ENCODE results near the gene TRABD2B. TPM values are rescaled to one million over a fixed set of nuclear protein-coding genes. Genes with fewer than 3 reads are reported as not detected.

TRABD2B gene
- total RNA-seq, 1 experiment from 2014 or later: not detected

DNA sequence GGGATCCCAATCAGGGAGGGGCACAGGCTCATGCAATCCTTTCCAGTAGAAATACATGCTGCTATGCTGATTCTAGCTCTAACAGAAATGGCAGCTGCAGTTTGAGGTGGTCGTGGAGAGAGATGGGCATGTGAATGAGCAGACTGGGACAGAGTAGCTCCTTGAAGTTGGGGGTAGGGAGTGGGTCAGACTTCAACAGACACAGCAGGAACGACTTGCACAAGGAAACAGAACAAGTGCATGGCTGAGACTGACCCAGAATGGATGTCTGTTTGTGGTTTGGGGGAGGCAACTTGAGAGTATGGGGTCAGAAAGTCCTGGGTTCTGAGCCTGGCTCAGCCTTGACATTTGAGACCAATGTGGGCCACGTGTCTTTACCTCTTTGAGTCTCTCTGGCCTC lies 25.1 kb upstream of the TRABD2B start:
- Histone ChIP-seq H3K27ac (ENCODE audit: low read depth, low read length, poor library complexity, severe bottlenecking) (no peak overlapping the region), H3K4me3 (ENCODE audit: low read depth, low read length, poor library complexity, severe bottlenecking) (no peak overlapping the region), H3K4me1 (ENCODE audit: insufficient read depth, low read length, poor library complexity, severe bottlenecking) (peaks cover 9% of the 10 kb centered on the region), H3K9me3 (ENCODE audit: low read depth, low read length, poor library complexity, severe bottlenecking) (no peaks in the 10 kb centered on the region), H3K27me3 (replicated peaks; ENCODE audit: insufficient read depth, low read depth, low read length, poor library complexity) (peaks cover 13% of the 10 kb centered on the region), H3K36me3 (ENCODE audit: insufficient read depth, low read length, poor library complexity, severe bottlenecking) (no peaks in the 10 kb centered on the region)
- POLR2A ChIA-PET (ENCODE audit: low non-redundant PET): no interaction called here
- CTCF ChIA-PET: no interaction called here
- intact Hi-C loops (cut with micrococcal nuclease; ENCODE audit: unreplicated experiment): no loop called here
- BruUV-seq (replicated peaks): no TSS peak
- TF ChIP-seq, protein P1, sequence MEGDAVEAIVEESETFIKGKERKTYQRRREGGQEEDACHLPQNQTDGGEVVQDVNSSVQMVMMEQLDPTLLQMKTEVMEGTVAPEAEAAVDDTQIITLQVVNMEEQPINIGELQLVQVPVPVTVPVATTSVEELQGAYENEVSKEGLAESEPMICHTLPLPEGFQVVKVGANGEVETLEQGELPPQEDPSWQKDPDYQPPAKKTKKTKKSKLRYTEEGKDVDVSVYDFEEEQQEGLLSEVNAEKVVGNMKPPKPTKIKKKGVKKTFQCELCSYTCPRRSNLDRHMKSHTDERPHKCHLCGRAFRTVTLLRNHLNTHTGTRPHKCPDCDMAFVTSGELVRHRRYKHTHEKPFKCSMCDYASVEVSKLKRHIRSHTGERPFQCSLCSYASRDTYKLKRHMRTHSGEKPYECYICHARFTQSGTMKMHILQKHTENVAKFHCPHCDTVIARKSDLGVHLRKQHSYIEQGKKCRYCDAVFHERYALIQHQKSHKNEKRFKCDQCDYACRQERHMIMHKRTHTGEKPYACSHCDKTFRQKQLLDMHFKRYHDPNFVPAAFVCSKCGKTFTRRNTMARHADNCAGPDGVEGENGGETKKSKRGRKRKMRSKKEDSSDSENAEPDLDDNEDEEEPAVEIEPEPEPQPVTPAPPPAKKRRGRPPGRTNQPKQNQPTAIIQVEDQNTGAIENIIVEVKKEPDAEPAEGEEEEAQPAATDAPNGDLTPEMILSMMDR (conservative IDR thresholded peaks at IDR 0.05; ENCODE audit: low read depth, low read length): no peak
- no peak for TF ChIP-seq EZH2 (IDR thresholded peaks at IDR 0.05; ENCODE audit: borderline replicate concordance, low read depth, low read length, poor library complexity, severe bottlenecking)
- no peak for DNase-seq (ENCODE audit: low spot score)

DNA sequence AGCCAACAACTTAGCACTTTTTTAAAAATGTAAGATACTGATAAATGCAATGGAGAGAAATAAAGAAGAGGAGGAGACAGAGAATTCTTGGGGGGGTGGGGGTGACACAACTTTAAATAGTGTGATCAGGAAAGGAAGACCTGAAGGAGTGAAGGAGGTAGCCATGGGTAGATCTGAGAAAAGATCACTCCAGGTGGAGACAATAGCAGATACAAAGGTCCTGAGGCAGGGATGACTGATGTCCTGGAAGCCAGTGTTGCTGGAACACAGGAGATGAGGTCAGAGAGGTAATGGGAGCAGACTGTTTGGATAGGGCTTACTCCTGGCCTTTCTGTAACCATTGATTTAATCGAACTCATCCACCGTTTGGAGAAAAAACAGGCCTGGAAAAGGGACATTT lies 24.6 kb upstream of the TRABD2B start:
- CTCF ChIA-PET: no interaction called here
- no peak for TF ChIP-seq EZH2 (IDR thresholded peaks at IDR 0.05; ENCODE audit: borderline replicate concordance, low read depth, low read length, poor library complexity, severe bottlenecking)
- TF ChIP-seq, protein P1 (conservative IDR thresholded peaks at IDR 0.05; ENCODE audit: low read depth, low read length): no peak
- BruUV-seq (replicated peaks): no TSS peak
- Histone ChIP-seq H3K27me3 (replicated peaks; ENCODE audit: insufficient read depth, low read depth, low read length, poor library complexity) (peaks cover 18% of the 10 kb centered on the region), H3K27ac (ENCODE audit: low read depth, low read length, poor library complexity, severe bottlenecking) (no peak overlapping the region), H3K4me3 (ENCODE audit: low read depth, low read length, poor library complexity, severe bottlenecking) (no peak overlapping the region), H3K36me3 (ENCODE audit: insufficient read depth, low read length, poor library complexity, severe bottlenecking) (no peaks in the 10 kb centered on the region), H3K9me3 (ENCODE audit: low read depth, low read length, poor library complexity, severe bottlenecking) (no peaks in the 10 kb centered on the region), H3K4me1 (ENCODE audit: insufficient read depth, low read length, poor library complexity, severe bottlenecking) (peaks cover 9% of the 10 kb centered on the region)
- no peak for DNase-seq (ENCODE audit: low spot score)
- intact Hi-C loops (cut with micrococcal nuclease; ENCODE audit: unreplicated experiment): no loop called here
- POLR2A ChIA-PET (ENCODE audit: low non-redundant PET): interaction anchor here (0.6 kb wide), 1 partner anchor 599 kb away, joined by 3 read pairs; no protein-coding TSS in a partner anchor

- intact Hi-C loops (cut with micrococcal nuclease; ENCODE audit: unreplicated experiment): no loop called here
- CTCF ChIA-PET: no interaction called here
- Histone ChIP-seq H3K4me1 (ENCODE audit: insufficient read depth, low read length, poor library complexity, severe bottlenecking) (peaks cover 3% of the 10 kb centered on the region), H3K4me3 (ENCODE audit: low read depth, low read length, poor library complexity, severe bottlenecking) (no peak overlapping the region), H3K36me3 (ENCODE audit: insufficient read depth, low read length, poor library complexity, severe bottlenecking) (no peaks in the 10 kb centered on the region), H3K27ac (ENCODE audit: low read depth, low read length, poor library complexity, severe bottlenecking) (no peak overlapping the region), H3K9me3 (ENCODE audit: low read depth, low read length, poor library complexity, severe bottlenecking) (no peaks in the 10 kb centered on the region), H3K27me3 (replicated peaks; ENCODE audit: insufficient read depth, low read depth, low read length, poor library complexity) (peaks cover 34% of the 10 kb centered on the region)
- no TSS peak for BruUV-seq (replicated peaks)
- DNase-seq (ENCODE audit: low spot score): no peak
- TF ChIP-seq, protein P1 (conservative IDR thresholded peaks at IDR 0.05; ENCODE audit: low read depth, low read length): no peak
- no peak for TF ChIP-seq EZH2 (IDR thresholded peaks at IDR 0.05; ENCODE audit: borderline replicate concordance, low read depth, low read length, poor library complexity, severe bottlenecking)
- POLR2A ChIA-PET (ENCODE audit: low non-redundant PET): no interaction called here
Observed at GRCh38 chr1:48019714-48020315, 22.6 kb upstream of the TRABD2B start.

Measured in A673 (cell line).